HFFc6 (cell line): ENCODE measurements around the gene ANGPTL4. TPM values are rescaled to one million over a fixed set of nuclear protein-coding genes. Genes with fewer than 3 reads are reported as not detected.
A peak's percentile ranks its signal among the peaks of the same experiment; 100 is the strongest.

Experiments
- DNase-seq: peaks from one replicate; pipeline ENCODE4 v3.0.0-alpha.2; 2018
- H3K27ac Mint-ChIP-seq: 2 replicates; pipeline ENCODE4 v1.8.0; 2020; ENCODE audit warnings: mild to moderate bottlenecking, mixed read lengths
- H3K27me3 Mint-ChIP-seq: 2 replicates; pipeline ENCODE4 v1.8.0; 2021; ENCODE audit warnings: mild to moderate bottlenecking, moderate library complexity, mixed read lengths; ENCODE audit not compliant: insufficient read depth
- H3K36me3 Mint-ChIP-seq: 2 replicates; pipeline ENCODE4 v1.8.0; 2021; ENCODE audit warnings: low read depth, mixed read lengths
- H3K4me1 Mint-ChIP-seq: 2 replicates; pipeline ENCODE4 v1.8.0; 2020; ENCODE audit warnings: low read depth, mixed read lengths
- H3K4me3 Mint-ChIP-seq: 2 replicates; pipeline ENCODE4 v1.8.0; 2020; ENCODE audit warnings: mild to moderate bottlenecking, moderate library complexity, mixed read lengths
- H3K9me3 Mint-ChIP-seq: 2 replicates; pipeline ENCODE4 v1.8.0; 2020; ENCODE audit warnings: mild to moderate bottlenecking, mixed read lengths
- total RNA-seq, 6 experiments: library from RNA; stranded (reverse); fragmentation: NEBNext Ultra II Directional; extraction: Animal tissue kit (Norgen Biotek cat#: 25700); gene quantifications; 2 replicates in 1 of 6; 3 replicates in 5 of 6; pipeline ENCODE4 v1.2.3, GENCODE V29; 2021
- TF ChIP-seq, protein P1 (sequence below): fragments of 200-600 bp; sonication (generic); IDR thresholded peaks from 2 replicates; pipeline ENCODE4 v1.5.0; 2021; ENCODE audit warnings: antibody characterized with exemption, mild to moderate bottlenecking

Gene ANGPTL4
- total RNA-seq, 6 experiments from 2014 or later: 1.5 to 9.8 (median 2.0) TPM

DNA sequence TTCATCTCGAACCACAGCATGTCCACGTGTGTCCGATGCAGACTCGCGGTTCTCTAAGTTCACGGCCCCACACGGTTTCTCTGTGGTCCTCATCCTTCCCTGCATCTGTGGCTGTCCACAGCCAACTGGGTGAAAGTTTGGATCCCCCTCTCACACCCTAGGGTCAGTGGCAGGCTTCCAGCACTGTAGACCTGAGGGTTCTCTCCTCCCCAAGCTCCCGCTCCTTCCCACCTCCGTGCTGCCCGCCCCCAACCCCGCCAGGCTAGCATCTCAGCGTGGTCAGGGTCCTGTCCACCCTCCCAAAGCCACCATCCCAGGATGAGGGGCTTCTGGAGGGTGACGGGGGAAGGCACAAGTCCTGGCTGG is 3.0 kb downstream of the ANGPTL4 start:
- H3K27me3 Mint-ChIP-seq: no peaks in the 10 kb centered on the region; the same call in 1 of the 2 replicates
- peaks cover 41% of the 10 kb centered on the region for H3K4me1 Mint-ChIP-seq
- no peaks in the 10 kb centered on the region for H3K9me3 Mint-ChIP-seq
- DNase-seq: no peak
- no peaks in the 10 kb centered on the region for H3K36me3 Mint-ChIP-seq
- TF ChIP-seq, protein P1, sequence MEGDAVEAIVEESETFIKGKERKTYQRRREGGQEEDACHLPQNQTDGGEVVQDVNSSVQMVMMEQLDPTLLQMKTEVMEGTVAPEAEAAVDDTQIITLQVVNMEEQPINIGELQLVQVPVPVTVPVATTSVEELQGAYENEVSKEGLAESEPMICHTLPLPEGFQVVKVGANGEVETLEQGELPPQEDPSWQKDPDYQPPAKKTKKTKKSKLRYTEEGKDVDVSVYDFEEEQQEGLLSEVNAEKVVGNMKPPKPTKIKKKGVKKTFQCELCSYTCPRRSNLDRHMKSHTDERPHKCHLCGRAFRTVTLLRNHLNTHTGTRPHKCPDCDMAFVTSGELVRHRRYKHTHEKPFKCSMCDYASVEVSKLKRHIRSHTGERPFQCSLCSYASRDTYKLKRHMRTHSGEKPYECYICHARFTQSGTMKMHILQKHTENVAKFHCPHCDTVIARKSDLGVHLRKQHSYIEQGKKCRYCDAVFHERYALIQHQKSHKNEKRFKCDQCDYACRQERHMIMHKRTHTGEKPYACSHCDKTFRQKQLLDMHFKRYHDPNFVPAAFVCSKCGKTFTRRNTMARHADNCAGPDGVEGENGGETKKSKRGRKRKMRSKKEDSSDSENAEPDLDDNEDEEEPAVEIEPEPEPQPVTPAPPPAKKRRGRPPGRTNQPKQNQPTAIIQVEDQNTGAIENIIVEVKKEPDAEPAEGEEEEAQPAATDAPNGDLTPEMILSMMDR: no peak
- H3K27ac Mint-ChIP-seq: no peak overlapping the region
- peak overlapping the region; percentile 64 for H3K4me3 Mint-ChIP-seq

DNA sequence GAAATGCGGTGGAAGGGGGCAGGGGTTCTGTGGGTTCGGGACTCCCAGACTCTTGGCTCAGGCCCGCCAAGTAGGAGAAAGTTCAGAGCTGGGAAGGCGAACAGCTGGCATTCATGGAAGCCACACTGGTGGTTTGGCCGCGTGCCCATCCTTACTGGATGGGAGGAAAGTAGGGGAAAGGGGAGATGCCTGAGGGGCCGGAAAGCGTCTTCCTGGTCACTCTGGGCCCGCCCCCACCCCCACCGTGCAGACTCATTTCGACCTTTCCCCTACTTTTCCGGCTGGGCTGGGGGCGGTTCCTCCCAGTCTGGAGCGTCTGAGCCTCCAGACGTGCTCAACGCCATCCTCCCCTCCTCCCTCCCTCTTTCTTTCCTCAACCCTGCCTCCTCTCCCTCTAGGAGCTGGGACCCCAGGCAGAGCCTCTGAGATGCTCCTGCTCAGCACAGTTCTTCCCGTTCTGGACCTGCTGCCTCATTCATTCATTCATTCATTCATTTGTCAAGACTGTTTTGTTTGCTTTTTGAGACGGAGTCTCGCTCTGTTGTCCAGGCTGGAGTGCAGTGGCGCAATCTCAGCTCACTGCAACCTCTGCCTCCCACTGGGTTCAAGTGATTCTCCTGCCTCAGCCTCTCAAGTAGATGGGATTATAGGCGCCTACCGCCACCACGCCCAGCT is 3.5 kb downstream of the ANGPTL4 start:
- Mint-ChIP-seq H3K27me3 (no peaks in the 10 kb centered on the region; the same call in 1 of the 2 replicates), H3K9me3 (no peaks in the 10 kb centered on the region), H3K4me3 (peak overlapping the region; percentile 64), H3K4me1 (peaks cover 35% of the 10 kb centered on the region), H3K27ac (no peak overlapping the region), H3K36me3 (no peaks in the 10 kb centered on the region)
- TF ChIP-seq, protein P1: no peak
- DNase-seq: peak; percentile 93

DNA sequence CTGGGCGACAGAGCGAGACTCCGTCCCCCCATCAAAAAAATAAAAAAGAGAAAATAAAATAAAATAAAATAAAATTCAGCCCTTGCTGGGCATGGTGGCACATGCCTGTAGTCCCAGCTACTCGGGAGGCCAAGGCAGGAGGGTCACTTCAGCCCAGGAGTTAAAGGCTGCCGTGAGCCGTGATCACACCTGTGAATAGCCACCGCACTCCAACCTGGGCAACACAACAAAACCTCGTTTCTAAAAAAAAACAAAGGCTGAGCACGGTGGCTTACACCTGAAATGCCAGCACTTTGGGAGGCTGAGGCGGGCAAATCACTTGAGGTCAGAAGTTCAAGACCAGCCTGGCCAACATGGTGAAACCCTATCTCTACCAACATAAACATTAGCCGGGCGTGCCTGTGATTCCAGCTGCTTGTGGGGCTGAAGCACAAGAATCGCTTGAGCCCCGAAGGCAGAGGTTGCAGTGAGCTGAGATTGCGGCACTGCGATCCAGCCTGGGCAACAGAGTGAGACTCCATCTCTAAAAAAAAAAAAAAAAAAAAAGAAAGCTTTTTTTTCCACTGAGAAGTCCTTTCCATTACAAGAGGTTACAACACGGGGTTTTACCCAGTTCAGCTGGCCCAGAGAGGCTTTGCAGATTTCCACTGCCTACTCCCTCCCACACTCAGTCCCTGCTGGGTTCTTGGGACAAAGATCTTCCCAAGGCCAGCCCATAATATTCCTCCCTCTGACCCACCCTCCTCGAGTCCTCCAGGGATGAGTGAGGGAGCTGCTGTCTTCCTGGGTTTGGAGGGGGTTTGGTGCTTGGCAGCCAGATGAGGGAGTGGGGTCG is 6.4 kb downstream of the ANGPTL4 start:
- no peak overlapping the region for H3K4me3 Mint-ChIP-seq
- H3K4me1 Mint-ChIP-seq: peaks cover 23% of the 10 kb centered on the region
- TF ChIP-seq, protein P1: no peak
- H3K9me3 Mint-ChIP-seq: no peaks in the 10 kb centered on the region
- H3K27me3 Mint-ChIP-seq: no peaks in the 10 kb centered on the region; the same call in 1 of the 2 replicates
- H3K36me3 Mint-ChIP-seq: 0 out of 2 replicates have a peak, but pooled peaks cover 8% of the 10 kb centered on the region
- H3K27ac Mint-ChIP-seq: no peak overlapping the region
- no peak for DNase-seq

DNA sequence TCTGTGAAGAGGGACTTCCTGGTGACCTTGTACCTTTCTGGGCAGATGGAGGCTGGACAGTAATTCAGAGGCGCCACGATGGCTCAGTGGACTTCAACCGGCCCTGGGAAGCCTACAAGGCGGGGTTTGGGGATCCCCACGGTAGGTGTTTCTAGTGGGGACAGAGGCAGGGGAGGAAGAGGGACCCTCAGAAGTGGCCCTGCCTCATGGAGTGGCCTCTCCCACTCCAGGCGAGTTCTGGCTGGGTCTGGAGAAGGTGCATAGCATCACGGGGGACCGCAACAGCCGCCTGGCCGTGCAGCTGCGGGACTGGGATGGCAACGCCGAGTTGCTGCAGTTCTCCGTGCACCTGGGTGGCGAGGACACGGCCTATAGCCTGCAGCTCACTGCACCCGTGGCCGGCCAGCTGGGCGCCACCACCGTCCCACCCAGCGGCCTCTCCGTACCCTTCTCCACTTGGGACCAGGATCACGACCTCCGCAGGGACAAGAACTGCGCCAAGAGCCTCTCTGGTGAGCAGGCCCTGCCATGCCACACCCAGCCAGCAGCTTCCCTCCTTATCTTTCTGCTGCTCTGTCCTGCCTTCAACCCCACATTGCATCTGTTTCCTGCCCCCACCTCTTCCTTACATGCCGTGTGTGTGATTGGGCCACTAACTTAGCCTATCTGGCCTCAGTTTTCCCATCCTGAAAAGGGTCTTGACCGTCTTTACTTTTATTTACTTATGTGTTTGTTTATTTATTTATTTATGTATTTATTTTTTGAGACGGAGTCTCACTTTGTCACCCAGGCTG is 7.3 kb downstream of the ANGPTL4 start:
- Mint-ChIP-seq H3K9me3 (no peaks in the 10 kb centered on the region), H3K4me1 (peaks cover 19% of the 10 kb centered on the region), H3K27me3 (no peaks in the 10 kb centered on the region; the same call in 1 of the 2 replicates), H3K36me3 (peaks cover 9% of the 10 kb centered on the region), H3K4me3 (no peak overlapping the region), H3K27ac (no peak overlapping the region)
- TF ChIP-seq, protein P1: no peak
- DNase-seq: no peak
